ENCODE measurements around the gene BTNL3.

The BTNL3 gene

GRCh38 chr5:181020688-181021087 is 32.0 kb downstream of the BTNL3 start:
- ChIA-PET POLR2A (no interaction called here), CTCF (no interaction called here)
- TF ChIP-seq CTCF (IDR thresholded peaks at IDR 0.05; ENCODE audit: control extremely low read depth, extremely low read depth, low read depth, missing control alignments), result no peak
- no peak for DNase-seq (ENCODE audit: extremely low spot score)

- ChIA-PET CTCF (no interaction called here), POLR2A (no interaction called here)
- TF ChIP-seq CTCF (IDR thresholded peaks at IDR 0.05; ENCODE audit: control extremely low read depth, extremely low read depth, low read depth, missing control alignments), result no peak
- DNase-seq (ENCODE audit: extremely low spot score), result no peak
Measured at GRCh38 chr5:181024245-181025064, 35.8 kb downstream of the BTNL3 start.

GRCh38 chr5:181027452-181028031 is 38.9 kb downstream of the BTNL3 start:
- ChIA-PET POLR2A (no interaction called here), CTCF (no interaction called here)
- no peak for TF ChIP-seq CTCF (IDR thresholded peaks at IDR 0.05; ENCODE audit: control extremely low read depth, extremely low read depth, low read depth, missing control alignments)
- no peak for DNase-seq (ENCODE audit: extremely low spot score)

GRCh38 chr5:181028032-181028819 is 39.6 kb downstream of the BTNL3 start:
- no peak for TF ChIP-seq CTCF (IDR thresholded peaks at IDR 0.05; ENCODE audit: control extremely low read depth, extremely low read depth, low read depth, missing control alignments)
- ChIA-PET POLR2A (no interaction called here), CTCF (no interaction called here)
- DNase-seq (ENCODE audit: extremely low spot score), result no peak

GRCh38 chr5:181031716-181032115 is 43.1 kb downstream of the BTNL3 start:
- POLR2A ChIA-PET, result no interaction called here
- CTCF ChIA-PET, result no interaction called here
- no peak for TF ChIP-seq CTCF (IDR thresholded peaks at IDR 0.05; ENCODE audit: control extremely low read depth, extremely low read depth, low read depth, missing control alignments)
- no peak for DNase-seq (ENCODE audit: extremely low spot score)

- POLR2A ChIA-PET, result no interaction called here
- TF ChIP-seq CTCF (IDR thresholded peaks at IDR 0.05; ENCODE audit: control extremely low read depth, extremely low read depth, low read depth, missing control alignments), result no peak
- DNase-seq (ENCODE audit: extremely low spot score), result no peak
- CTCF ChIA-PET, result no interaction called here
Measured at GRCh38 chr5:181035991-181036815, 47.6 kb downstream of the BTNL3 start.
